ENCODE results near the gene ATP13A1.

The ATP13A1 gene

DNA sequence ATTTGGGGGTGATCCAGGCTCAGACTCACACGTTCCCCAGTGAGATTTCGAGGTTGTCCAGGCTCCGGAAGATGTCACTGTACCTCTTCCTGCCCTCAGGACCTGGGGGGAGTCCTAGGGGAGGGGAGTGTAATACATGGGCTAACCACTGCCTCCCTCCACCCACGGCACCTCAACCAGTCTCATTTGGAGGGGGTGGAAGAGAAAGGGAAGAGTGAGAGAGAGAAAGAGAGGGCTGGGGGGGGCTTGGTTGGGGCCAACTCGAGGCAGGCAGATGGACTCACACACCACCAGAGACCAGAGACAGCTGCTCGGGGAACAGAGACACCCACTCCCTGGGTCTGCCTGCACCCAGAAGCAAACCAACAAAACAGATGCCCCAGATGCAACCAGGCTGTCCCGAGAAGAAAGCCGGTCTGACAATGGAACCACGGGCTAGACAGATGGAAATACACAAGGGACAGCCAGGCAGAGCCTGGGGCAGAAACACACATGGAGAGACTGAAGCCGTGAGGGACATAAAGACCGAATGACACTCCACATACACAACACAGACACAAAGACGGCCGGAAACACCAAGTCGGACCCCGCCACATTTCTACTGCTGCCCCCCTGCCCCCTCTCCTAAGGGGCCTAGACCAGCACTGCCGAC, 20.8 kb downstream of the ATP13A1 start:
- DNase-seq = no peak

GRCh38 chr19:19637523-19638251, 25.8 kb downstream of the ATP13A1 start:
- no peak for DNase-seq

DNA sequence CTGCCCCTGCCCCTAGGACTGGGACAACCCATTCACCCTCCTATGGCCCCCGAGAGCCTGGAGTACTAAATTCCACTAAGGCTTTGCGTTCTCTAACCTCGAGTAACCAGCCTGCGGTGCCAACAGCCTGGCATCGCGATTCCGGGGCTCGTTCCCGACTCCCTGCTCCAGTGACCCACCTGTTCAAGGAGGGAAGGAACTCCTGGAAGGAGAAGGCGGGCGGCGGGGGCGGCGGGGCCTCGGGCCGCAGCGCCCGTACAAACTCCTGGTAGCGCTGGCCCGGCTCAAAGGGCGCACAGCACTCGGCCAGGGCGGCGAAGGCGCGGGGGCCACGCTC, 26.3 kb downstream of the ATP13A1 start:
- DNase-seq = no peak

- no peak for DNase-seq
Measured at GRCh38 chr19:19636573-19637185, 26.8 kb downstream of the ATP13A1 start.

GRCh38 chr19:19635313-19635702, 28.2 kb downstream of the ATP13A1 start:
- DNase-seq = no peak

GRCh38 chr19:19634516-19635312, 28.8 kb downstream of the ATP13A1 start:
- DNase-seq = no peak

- no peak for DNase-seq
Measured at GRCh38 chr19:19633711-19634515, 29.6 kb downstream of the ATP13A1 start.

DNA sequence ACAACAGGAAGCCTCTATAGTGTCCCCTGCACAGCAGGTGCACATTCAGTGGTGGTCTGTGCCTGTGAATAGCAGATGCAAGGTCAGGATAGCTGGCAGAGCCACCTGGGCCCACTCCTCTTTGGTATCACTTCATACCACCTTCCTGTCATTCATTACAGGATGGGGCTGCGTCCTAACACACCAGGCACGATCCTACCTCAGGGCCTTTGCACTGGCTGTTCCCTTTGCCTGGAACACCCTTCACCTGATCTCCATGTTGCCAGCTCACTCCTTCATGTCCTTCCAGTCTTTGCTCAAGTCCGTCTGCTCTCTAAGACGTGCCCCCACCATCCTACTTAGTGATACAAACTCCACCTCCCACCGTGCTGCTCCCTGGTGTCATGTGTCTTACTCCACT, 30.8 kb downstream of the ATP13A1 start:
- DNase-seq = no peak

GRCh38 chr19:19631346-19631745, 32.1 kb downstream of the ATP13A1 start:
- no peak for DNase-seq

DNA sequence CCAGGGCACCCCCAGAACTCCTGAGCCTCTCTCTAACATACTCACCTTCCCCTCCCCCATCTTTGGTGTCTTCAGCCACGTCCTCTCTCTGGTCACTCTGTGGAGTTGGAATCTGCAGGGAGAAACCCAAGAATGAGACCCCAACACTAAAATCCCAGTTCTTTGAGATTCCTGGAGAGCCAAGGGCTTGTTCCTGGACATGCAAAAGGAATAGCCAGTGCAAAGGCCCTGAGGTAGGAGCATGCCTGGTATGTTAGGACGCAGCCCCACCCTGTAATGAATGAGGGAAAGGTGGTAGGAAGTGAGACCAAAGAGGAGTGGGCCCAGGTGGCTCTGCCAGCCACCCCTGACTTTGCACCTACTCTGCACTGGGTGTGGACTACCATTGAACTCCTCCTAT, 33.0 kb downstream of the ATP13A1 start:
- DNase-seq = no peak

GRCh38 chr19:19630062-19630414, 33.4 kb downstream of the ATP13A1 start:
- no peak for DNase-seq

DNA sequence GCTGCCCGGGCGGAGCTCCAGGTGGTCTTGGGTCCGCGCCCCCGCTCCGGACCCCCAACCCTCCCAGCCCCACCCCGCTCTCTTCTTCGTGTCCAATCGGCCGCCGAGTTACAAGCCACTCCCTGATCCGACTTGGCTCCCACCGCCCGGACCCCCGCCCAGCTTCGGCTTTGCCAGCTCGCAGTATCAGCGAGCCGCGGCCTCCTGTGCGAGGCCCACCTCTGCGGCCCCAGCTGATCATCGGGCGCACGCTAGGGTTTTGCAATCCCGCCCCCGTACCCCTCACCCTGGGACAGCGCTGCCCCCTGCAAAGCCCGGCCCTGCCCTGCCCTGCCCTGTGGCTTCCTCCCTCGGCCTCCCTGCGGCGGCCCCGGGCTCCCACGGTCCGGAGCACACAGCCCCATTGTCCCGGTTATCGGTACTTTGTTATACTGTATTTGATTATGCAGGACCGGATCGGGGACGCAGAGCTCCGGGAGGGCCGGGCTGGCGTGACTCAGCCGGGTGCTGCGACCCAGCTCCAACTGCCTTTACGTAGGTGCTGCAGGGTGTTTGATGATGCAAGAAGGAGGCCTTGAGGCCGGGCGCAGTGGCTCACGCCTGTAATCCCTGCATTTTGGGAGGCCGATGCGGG, 34.9 kb downstream of the ATP13A1 start:
- peak; percentile 26 to 50 for DNase-seq

DNA sequence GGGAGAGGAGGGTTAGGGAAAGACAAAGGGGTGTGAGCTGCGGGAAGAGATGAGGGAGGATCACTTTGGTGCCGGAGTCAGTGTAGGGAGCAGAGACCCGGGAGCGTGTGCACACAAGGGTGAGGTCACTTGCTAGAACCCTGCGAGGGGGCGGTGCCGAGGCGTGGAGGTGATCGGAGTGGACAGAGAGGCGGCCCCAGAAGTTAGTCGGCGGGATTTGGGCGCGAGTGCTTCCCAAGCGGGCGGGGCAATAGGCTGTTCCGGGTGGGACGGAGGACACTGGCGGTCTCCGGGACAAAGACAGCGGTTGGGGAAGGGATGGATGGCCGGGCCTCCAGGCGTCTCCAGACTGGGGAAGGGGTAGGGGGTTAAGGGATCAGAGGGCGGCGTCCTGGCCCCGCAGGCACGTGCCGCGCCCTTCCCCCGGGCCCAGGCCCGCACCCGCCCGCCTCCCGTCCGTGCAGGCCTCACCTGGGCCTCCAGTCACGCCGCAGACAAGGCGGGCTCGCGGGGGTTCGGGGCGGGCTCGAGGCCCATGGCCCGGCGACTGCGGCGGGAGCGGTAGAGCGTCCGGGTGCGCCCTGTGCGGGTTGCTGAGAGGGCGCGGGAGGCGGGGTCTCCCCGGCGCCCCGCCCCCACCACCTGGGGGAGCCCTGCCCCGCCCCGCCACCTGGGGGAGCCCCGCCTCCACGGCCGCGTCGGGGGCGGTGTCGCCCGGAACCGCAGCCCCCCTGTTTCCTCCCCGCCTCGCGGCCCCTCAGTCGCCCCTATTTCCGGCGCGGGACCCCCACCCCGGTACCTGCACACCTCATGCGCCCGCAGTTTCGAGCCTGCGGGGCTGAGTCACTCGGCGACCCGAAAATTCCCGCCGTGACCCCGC, 35.6 kb downstream of the ATP13A1 start, which contains the start of gene LPAR2:
Gene LPAR2 (minus strand): TSS at position 600 of the 880 bp plus-strand sequence. CDS start 945 bp downstream, outside the sequence.
- peak; percentile 50 to 64 for DNase-seq

GRCh38 chr19:19626516-19627472, 36.7 kb downstream of the ATP13A1 start:
- no peak for DNase-seq

- no peak for DNase-seq
Measured at GRCh38 chr19:19624032-19624570, 39.4 kb downstream of the ATP13A1 start.

DNA sequence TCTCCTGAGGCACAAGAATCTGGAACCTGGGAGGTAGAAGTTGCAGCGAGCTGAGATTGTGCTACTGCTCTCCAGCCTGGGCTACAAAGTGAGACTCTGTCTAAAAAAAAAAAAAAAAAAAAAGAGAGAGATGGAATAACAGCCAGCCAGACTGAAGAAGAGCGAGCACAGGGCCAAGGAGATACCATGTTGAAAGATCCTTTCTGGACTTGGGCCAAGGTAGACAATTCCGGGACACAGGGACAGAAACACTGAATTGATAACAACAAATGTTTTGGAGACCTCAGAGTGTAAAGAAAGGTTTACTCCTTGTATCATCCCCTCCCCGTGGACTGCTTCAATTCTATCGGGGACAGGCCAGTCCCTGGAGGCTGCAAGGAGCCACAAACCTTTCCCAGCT, 40.1 kb downstream of the ATP13A1 start:
- no peak for DNase-seq

- DNase-seq = no peak
Measured at GRCh38 chr19:19619849-19620210, 43.6 kb downstream of the ATP13A1 start.

DNA sequence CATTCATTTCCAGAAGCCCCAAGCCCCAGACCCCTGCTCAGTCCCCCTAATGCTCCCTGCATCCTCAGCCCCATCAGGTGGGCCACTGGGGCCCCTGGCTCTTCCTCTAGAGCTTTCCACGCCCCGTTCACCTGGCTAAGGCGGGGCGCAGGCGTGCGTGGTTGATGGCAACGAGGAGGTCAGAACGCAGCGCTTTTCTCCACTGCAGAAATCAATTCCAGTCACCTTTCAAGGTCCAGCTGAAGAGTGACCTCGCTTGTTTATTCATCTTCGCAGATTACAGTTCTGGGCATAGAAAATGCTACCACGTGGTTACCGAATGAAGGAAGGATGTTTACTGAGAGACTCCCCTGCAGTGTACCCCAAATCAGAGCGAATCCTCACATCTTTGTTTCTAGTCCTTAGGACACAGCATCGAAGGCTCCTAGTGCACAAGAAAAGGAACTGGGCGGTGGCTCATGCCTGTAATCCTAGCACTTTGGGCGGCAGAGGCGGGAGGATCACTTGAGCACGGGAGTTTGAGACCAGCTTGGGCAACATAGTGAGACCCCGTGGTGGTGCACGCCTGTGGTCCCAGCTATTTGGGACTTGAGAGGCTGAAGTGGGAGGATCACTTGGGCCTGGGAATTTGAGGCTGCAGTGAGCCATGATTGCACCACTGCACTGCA, 44.2 kb downstream of the ATP13A1 start:
- DNase-seq = no peak

Data from NCI-H2081 (cell line).